Hematopoietic multipotent progenitor cell (in vitro differentiated cells): Measurements from ENCODE around the gene C1orf226. TPM values are rescaled to one million over a fixed set of nuclear protein-coding genes. Genes with fewer than 3 reads are reported as not detected.

Source experiments
- DNase-seq, 3 donors: peaks; one replicate each; pipeline ENCODE4 v3.0.0-alpha.2; 2011 to 2015; ENCODE audit warnings: low read depth in 2 of 3, low spot score in 2 of 3
- total RNA-seq: library from RNA; depleted of rRNA; stranded (reverse); fragments of >200 nt; gene quantifications from one replicate; pipeline ENCODE4 v1.2.3, GENCODE V29; 2012

C1orf226 gene
- total RNA-seq, 1 donor, result 0.27 TPM

DNA sequence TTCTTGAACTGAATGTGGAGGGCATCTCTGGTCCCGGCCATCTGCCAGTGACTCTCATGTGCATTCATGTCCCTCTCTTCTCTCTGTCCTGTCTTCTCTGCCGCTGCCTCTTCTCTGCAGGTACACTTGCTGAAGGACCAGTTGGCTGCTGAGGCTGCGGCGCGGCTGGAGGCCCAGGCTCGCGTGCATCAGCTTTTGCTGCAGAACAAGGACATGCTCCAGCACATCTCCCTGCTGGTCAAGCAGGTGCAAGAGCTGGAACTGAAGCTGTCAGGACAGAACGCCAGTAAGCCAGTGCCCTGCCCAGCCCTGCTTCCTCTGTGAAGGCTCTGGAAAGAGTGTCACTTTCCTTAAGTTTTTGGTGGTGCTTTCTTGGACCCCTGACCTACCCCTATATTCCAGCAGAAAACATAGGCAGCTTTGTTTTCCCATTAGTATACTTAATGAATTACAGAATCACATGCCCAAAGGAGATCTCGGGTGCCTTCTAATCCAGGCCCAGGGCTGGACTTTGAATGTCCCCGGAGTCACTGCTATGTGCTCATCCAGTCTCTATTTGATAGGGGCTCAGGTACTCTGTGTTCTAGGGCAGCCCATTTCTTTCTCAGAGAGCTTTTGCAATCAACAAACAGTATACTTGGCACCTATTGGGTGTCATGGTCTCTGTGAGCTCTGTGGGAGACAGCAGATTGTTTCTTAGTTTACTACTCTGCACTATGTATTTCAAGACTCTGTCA, 16.1 kb upstream of the C1orf226 start:
- DNase-seq, result no peak

- no peak for DNase-seq
These were observed 15.4 kb upstream of the C1orf226 start for GRCh38 chr1:162366149-162366548.

GRCh38 chr1:162366671-162367070, 14.9 kb upstream of the C1orf226 start:
- DNase-seq, result no peak

- no peak for DNase-seq
These were observed 14.5 kb upstream of the C1orf226 start for GRCh38 chr1:162367073-162367472.

DNA sequence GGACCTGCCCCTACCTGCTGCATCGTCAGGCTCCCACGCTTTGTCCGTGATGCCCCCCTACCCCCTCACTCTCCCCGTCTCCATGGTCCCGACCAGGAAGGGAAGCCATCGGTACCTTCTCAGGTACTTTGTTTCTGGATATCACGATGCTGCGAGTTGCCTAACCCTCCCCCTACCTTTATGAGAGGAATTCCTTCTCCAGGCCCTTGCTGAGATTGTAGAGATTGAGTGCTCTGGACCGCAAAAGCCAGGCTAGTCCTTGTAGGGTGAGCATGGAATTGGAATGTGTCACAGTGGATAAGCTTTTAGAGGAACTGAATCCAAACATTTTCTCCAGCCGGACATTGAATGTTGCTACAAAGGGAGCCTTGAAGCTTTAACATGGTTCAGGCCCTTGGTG, 13.8 kb upstream of the C1orf226 start:
- no peak for DNase-seq

- DNase-seq, result no peak
These were observed 13.1 kb upstream of the C1orf226 start for GRCh38 chr1:162368451-162368850.

DNA sequence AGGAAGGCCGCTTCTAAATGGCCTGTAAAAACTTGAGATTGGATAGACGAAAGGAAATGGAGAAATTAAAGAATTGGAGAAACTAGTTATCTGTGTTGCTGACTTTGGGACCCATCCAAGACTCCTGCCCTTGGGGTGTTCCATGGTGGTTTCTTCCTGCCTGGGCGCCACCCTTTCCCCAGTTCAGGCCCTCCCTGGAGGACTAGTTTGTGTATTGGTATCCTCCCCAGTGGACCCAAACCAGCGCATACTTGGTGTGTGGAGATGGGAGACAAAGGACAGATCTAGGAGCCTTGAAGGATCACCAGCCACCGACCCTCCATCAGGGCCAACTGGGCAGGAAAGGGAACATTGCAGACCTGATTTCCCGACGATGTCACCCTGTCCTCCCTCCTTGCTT, 12.0 kb upstream of the C1orf226 start:
- no peak for DNase-seq

- no peak for DNase-seq
These were observed 11.4 kb upstream of the C1orf226 start for GRCh38 chr1:162370161-162370560.

DNA sequence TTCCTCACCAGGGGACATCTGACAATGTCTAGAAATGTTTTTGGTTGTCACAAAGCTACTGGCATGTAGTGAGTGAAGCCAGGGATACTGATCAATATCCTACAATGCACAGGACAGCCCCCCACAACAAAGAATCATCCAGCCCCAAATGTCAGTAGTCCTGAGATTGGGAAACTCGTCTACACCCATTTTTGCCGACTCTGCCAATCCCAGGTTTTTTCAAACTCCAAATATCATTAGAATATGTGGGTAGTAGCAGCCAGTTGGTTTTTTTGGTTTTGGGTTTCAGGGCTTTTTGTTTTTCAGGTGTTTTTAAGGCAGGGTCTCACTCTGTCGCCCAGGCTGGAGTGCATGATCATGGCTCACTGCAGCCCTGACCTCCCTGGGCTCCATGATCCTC, 10.8 kb upstream of the C1orf226 start:
- no peak for DNase-seq

DNA sequence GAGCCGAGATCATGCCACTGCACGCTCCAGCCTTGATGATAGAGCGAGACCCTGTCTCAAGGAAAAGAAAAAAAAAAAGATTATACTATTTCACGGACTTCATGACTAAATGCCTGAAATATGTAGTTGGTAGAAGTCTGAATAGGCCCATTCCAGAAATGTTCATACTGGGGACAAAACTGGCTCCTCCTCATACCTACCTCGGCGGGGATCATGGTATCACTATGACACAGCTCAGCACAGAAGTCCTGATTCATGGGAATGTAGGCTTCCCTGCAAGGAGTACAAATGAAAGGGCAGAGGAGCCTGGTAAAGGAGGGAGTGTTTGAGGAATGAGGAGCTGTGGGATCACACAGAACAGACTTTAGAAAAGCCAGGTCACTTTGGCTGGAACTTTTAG, 9.9 kb upstream of the C1orf226 start:
- DNase-seq, result no peak

- peak in 2 of 3 donors; percentile 74 to 85 for DNase-seq
These were observed 9.1 kb upstream of the C1orf226 start for GRCh38 chr1:162372159-162373071.

GRCh38 chr1:162373072-162373427, 8.5 kb upstream of the C1orf226 start:
- no peak for DNase-seq

DNA sequence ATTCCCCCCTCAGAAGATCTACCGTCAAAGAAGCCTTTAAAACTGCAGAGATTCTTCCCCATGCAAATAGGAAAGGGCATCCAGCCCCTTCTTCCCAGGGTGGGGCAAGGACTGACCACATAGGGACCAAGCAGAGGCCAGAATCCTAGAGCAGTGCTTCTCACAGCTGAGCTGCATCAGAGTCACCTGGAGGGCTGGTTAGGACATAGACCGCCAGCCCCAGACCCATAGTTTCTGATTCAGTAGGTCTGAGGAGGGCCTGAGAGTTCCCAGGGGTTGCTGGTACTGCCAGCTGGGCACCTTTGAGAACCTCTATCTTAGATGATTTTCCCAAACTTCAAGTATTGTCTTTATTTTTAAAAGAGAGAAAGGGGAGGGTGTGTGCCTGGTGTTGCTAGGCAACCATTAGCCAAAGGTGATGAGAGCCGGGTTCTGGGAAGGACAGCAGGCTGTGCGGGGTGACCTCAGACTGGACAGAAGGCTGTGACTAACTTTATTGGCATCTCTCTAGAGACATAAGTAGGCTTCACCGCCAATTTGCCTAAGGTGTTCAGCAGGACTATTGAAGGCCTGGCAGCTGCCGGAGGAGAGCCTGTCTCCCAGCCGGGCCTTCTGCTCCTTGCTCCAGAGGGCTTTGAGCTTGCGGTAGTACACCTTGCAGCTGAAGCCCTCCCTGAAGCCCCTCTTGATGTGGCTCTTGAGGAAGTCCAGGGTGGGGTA, 7.8 kb upstream of the C1orf226 start:
- DNase-seq, result no peak

- no peak for DNase-seq
These were observed 7.1 kb upstream of the C1orf226 start for GRCh38 chr1:162374406-162374805.

GRCh38 chr1:162375463-162375862, 6.1 kb upstream of the C1orf226 start:
- no peak for DNase-seq

DNA sequence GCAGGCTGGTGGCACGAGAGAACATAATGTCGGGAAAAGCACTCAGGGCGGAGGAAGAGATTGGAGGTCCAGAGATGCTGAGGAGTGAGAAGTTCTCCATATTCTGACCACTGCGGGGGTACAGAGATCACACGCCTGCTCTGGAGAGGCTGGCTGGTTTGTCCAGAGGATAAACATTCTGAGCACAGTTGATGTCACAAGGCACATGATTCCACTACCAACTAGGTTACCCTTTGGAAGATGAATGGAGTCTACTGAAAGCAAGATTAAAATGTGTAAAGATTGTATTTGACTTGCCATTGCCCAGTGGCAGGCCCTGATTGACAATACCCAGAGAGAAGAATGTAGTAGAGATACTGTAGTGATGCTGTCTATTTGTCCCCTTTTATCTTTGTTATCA, 4.8 kb upstream of the C1orf226 start, which contains the start of gene SPATA46:
Gene SPATA46, minus strand, starts transcription at position 164 of the 400 bp plus-strand sequence. Its CDS starts 64 bp downstream, at position 100.
- no peak for DNase-seq

DNA sequence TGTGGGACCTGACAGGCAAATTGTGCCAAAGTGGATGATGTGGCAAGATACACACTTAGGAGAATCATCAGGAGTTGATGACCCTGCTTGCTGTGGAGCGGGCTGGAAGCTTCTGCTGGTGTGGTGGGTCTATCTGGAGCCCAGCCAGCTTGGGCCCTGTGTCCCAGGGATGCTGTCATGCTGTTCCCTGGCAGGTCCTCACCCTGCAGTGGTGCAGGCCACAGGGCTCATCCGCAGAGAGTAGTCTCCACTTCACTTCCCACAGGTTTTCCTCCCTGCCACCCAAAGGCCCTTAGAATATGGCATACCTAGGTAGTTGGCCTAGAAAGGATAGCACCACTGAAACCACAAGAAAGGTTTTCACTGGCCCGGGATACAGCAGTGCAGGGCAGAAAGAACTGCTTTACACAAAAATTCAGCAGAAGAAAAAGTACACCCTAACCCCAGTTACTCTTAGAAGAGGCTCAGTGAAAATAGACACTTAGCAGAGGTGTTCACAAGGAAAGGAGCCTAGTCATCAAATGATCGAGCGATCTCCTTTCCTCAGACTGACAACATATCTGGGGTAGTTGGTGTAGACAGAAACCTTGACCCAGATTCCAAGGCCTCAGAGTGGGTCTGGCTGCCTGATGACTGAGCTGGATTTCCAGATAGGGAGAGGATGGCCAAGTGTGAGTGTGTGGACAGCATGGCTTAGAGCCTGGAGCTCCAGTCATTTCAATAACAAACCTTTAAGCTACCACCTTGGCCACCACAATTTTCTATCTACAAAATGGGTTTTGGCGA, 1.3 kb upstream of the C1orf226 start:
- DNase-seq, result no peak

DNA sequence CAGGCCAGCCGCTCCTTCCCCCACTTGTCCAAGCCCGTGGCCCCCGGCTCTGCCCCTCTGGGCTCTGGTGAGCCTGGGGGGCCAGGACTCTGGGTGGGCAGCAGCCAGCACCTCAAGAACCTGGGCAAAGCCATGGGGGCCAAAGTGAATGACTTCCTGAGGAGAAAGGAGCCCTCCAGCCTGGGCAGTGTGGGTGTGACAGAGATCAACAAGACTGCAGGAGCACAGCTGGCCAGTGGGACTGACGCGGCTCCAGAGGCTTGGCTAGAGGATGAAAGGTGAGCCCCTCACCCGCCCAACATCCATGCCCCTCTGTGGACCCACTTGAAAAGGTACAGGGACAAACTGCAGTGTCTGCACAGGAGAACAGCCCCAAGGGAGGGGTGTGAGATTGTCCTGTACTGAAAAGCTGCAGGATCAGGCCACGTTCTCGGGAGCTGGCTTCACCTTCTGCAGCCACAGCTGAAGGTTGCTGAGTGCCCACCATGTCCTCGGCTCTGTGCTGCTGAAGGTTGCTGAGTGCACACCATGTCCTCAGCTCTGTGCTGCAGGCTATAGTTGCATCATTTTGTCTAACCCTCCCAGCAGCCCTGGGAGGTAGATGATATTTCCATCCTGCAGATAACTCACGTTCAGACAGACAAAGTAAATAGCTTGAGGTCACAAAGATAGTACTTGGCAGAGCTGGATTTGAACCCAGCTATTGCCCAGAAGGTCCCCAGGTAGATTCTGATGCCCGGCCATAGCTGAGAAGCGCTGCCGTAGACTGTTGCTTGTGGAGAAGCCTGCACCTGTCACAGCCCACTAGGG, 618 bp downstream of the C1orf226 start:
- no peak for DNase-seq

GRCh38 chr1:162383091-162383490, 1.6 kb downstream of the C1orf226 start:
- DNase-seq, result no peak

GRCh38 chr1:162383516-162383915, 2.0 kb downstream of the C1orf226 start:
- no peak for DNase-seq
